Occipital lobe (tissue), 2 donors: ENCODE measurements around the gene DCAF6. TPM values are rescaled to one million over a fixed set of nuclear protein-coding genes. Genes with fewer than 3 reads are reported as not detected.
A peak's percentile ranks its signal among the peaks of the same experiment; 100 is the strongest.
"Not testable (repeated sequence)": the region's sequence is repeated elsewhere in the genome, so short reads cannot be mapped to it uniquely, and the experiment has no call there.

Source experiments
- DNase-seq: peaks from one replicate; lab custom pipeline; 2025; lab: John Stamatoyannopoulos, UW
- total RNA-seq: library from RNA; depleted of rRNA; stranded (reverse); fragments of >200 nt; gene quantifications from one replicate; pipeline ENCODE4 v1.2.3, GENCODE V29; 2014

Gene DCAF6
- total RNA-seq, 1 donor from 2014 or later = 71.3 TPM

- DNase-seq = no peak
Observed at GRCh38 chr1:168009322-168009721, 72.8 kb downstream of the DCAF6 start.

- DNase-seq = no peak
Observed at GRCh38 chr1:168019407-168019806, 82.9 kb downstream of the DCAF6 start.

DNA sequence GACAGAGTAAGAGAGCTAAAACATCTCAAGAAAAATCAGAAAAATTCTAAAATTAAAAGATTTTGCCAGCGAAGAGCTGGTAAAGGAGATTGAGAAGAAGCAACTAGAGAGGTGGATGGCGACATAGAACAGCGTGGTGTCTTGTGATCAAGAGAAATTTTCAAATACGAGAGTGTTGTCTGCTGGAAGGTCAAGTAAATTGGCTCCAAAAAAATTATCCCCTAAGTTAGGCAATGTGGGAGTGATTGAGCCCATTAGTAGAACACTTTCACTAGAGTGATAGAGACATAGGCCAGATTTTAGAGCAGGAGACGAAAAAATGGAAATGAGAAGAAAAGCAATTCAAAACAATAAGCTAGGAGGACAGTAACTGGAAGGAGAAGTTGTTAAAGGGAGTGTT is 94.7 kb downstream of the DCAF6 start:
- no peak for DNase-seq

- DNase-seq = no peak
Observed at GRCh38 chr1:168031627-168032026, 95.1 kb downstream of the DCAF6 start.

GRCh38 chr1:168032029-168032428 is 95.5 kb downstream of the DCAF6 start:
- no peak for DNase-seq

DNA sequence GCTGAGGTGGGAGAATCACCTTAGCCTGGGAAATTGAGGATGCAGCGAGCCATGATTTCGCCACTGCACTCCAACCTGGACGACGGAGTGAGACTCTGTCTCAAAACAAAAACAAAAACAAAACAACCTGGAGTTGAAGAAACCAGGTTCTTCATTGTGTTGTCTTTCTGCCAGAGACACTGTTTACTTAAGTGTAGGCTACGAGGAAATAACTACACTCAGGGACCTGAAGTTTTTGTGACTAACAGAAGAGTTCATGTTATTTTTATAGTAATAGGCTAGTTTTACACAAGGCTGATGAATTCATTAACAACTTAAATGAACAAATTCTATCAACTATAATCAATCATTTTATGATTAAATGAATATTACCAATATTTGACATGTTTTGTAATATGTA is 98.9 kb downstream of the DCAF6 start:
- DNase-seq = no peak

DNA sequence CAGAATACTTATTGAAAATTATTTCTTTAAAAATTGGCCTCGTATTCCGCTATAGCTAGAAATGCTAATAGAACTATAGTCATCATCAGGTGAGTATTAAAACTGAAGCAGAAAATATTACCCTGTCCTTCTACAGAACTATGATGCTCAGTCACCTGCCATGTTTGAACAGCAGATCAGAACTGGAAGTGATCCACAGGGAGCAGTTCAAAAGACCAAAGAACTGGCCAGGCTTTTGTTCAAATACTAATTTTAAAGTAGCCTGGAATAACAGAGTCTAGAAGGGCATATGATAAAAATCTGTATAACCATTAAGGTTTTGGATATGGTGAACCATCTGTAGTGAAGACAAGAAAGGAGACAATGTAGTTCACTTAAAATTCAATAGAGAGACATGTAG is 105.9 kb downstream of the DCAF6 start:
- no peak for DNase-seq

DNA sequence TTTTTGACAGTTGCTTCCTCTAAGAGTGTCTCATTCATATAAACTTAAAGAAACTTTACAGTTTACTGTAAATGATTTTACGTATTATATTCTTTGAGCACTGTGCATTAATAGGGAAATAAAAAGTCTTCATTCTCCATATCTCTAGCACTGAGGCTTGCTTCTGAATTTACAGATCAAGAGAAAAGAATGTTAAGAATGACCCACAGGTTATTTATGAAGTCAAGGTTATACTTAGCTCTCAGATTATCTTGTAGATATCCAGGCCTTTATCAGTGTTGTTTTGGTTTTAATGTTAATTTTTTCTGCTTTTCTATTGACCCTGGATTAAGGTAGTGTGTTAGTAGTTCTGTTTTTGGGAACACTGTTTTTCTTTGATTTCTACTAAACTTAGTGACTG is 108.8 kb downstream of the DCAF6 start:
- no peak for DNase-seq

GRCh38 chr1:168050307-168050706 is 113.8 kb downstream of the DCAF6 start:
- no peak for DNase-seq

- DNase-seq = no peak
Observed at GRCh38 chr1:168050880-168051279, 114.4 kb downstream of the DCAF6 start.

DNA sequence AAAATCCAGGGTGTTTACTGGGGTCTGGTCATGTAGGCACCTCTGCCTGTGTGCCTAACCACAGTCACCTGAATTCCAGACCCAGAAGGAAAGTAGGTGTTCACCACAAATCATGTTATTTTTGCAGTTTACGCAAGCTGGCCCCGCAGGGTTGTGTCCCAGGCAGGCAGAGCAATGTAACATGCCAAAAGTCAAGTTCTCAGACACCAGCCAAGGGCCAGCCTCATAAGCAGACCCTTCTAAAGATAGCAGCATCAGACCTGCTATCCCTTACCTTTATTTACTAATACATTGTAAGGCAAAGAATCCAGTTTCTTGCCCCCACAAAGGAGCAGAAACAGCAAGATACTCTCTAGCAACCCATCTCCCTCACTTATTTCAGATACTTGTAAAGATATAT is 117.2 kb downstream of the DCAF6 start:
- no peak for DNase-seq

DNA sequence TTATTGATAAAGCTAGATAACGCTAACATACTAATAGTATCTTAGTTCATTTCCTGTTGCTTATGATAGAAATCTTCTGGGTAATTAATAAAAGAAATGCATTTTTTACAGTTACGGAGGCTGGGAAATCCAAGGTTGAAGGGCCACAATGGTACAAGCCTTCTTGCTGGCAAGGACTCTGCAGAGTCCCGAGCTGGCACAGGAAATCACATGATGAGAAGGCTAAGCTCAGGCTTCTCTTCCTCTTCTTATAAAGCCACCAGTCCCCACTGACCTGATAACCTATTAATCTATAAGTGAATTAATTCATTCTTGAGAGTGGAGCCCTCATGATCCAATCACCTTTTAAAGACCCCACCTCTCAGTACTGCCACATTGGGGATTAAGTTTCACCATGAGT is 117.6 kb downstream of the DCAF6 start:
- no peak for DNase-seq

DNA sequence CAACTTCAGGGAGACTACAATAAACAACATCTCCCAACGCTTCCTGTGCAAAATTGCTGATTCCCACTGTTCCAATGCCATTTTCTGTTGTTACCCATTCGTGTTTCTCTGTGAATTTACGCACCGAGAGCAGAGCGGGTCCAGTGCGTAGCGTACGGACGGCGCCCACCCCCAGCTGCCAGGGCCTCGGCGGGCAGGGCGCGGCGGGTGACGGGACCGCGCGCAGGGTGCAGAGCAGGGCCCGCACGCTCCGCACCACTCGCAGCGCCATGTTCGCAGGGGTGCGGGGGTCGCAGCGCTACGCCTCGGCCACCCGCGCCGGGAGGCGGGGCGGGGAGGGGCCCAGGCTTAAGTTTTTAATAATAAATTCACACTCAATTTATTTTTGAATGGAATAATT is 119.7 kb downstream of the DCAF6 start:
- not testable (repeated sequence) for DNase-seq

- DNase-seq = no peak
Observed at GRCh38 chr1:168057355-168057754, 120.9 kb downstream of the DCAF6 start.

DNA sequence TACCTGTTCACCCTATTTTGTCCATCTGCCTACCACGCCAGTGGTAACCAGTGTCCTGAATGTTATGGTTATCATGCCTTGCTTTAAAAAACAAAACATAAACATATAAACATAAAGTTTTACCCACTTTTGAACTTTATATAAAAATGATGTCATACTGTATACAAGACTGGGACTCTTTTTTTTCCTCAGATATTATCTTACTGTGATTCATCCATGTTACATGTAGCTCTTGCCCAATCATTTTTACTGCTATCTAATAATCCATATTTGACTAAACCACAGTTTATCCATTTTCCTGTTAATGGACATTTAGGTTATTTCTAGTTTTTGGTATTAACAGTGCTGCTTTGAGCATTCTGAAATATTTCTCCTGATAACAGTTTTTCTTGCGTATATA is 121.4 kb downstream of the DCAF6 start:
- no peak for DNase-seq

DNA sequence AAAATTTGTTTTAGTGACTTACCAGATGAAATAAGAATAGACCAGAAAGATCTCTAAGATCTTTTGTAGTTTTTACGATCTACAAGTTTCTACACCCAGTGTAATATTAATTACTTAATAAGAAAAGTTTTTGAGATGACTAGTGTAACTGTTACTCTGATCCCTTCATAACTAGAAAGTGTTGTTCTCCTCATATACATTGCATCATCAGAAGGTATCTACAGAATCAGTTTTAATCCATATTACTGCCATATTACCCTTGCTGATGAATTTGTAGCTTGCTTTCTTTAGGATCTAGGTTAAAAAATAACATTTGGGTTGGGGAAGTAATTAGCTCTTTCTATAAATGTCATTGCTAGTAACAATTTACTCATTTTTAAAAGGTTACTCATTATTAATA is 127.7 kb downstream of the DCAF6 start:
- no peak for DNase-seq

DNA sequence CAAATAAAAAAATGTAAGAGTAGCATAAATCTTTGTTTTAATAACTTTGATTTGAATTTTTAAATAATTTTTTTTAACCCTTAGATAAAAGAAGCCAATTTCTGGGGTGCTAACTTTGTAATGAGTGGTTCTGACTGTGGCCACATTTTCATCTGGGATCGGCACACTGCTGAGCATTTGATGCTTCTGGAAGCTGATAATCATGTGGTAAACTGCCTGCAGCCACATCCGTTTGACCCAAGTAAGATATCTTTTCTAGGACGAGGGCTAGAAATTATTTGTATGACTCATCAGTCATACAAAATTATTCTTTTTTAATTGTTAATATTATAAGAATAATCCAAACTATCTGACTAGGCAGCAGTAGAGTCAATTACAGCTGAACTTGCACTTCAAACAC is 129.0 kb downstream of the DCAF6 start:
- no peak for DNase-seq

GRCh38 chr1:168069384-168069783 is 132.9 kb downstream of the DCAF6 start:
- DNase-seq = no peak

DNA sequence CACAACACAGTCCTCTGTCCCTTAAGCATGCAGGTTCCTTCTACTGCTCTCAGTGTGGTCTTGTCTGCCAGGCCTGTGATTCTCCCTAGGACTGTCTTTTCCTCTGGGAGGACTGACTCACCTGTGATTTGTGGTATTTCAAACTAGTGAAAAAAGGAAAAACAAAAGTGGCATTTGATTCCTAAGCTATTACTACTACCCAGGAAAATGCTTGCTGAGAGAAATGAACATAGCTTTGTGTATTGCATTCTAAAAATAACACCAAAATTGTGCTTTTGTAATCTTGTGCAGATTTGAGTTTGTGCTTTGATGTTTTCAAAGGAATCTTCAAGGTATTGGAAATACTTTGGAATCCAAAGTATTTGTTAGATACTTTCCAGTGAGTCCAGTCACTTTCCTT is 143.3 kb downstream of the DCAF6 start:
- no peak for DNase-seq

DNA sequence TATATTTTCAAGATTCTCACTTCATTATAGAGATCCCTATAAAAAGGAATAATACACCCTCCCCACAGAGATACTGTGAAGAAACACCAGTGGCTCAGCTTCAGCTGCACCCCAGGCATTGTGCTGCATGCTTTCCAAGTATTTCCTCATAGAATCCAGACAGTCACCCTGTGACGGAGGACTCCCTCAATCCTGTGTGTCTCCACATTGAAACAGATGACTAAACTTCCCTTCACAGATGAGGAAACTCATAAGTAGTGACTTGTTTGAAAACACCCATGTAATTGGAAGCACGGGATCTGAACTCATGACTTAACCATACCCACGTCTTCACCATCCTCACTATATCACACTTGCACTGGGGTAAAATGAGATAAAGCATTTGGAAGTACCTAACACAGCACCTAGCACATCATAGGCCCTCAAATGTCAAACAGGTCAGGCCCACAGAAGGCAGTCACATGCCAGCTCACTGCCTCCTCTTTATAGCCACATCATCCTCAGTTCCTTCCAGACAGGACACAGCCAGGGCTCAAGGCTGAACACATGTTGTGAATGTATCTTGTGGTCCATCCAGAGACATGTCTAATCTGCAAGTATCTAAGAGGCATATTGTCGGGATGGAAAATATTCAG is 145.0 kb downstream of the DCAF6 start:
- DNase-seq = peak; percentile 20

- DNase-seq = peak; percentile 59
Observed at GRCh38 chr1:168082008-168082876, 145.8 kb downstream of the DCAF6 start.

GRCh38 chr1:168083456-168084325 is 147.2 kb downstream of the DCAF6 start:
- no peak for DNase-seq
